ENCODE measurements around the gene KRTAP10-9.
"Not testable (repeated sequence)": the region's sequence is repeated elsewhere in the genome, so short reads cannot be mapped to it uniquely, and the experiment has no call there.

The KRTAP10-9 gene

DNA sequence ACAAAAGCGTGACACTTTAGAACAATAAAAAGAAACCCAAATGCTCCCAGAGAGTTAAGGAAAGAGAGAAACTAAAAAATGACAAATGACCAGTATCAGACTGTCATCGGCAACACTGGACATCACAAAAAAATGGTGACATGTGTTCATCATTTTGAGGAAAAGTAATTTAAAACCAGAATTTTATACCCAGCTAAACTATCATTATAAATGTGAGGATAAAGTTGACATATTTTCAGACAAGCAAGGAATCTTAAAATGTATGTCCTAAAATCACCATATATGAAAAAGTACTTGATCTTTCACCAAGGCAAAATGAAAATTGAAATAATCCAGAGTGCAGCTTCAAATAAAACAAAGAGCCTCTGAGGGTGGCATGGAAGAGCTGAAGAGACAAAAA is 18.0 kb downstream of the KRTAP10-9 start:
- DNase-seq: no peak

DNA sequence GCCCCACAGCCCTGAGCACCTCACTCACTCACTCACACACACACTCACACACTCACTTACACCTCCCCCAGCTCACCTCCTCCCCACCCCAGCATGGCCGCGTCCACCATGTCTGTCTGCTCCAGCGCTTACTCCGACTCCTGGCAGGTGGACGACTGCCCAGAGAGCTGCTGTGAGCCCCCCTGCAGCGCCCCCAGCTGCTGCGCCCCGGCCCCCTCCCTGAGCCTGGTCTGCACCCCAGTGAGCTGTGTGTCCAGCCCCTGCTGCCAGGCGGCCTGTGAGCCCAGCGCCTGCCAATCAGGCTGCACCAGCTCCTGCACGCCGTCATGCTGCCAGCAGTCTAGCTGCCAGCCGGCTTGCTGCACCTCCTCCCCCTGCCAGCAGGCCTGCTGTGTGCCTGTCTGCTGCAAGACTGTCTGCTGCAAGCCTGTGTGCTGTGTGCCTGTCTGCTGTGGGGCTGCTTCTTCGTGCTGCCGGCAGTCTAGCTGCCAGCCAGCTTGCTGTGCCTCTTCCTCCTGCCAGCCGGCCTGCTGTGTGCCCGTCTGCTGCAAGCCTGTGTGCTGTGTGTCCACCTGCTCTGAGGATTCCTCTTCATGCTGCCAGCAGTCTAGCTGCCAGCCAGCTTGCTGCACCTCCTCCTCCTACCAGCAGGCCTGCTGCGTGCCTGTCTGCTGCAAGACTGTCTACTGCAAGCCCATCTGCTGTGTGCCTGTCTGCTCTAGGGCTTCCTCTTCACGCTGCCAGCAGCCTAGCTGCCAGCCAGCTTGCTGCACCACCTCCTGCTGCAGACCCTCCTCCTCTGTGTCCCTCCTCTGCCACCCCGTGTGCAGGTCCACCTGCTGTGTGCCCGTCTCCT is 19.7 kb downstream of the KRTAP10-9 start, which contains the start of gene KRTAP10-11:
Gene KRTAP10-11 (plus strand): TSS at position 49 of the 856 bp plus-strand sequence. CDS start 45 bp downstream, at position 94.
- DNase-seq: not testable (repeated sequence)

DNA sequence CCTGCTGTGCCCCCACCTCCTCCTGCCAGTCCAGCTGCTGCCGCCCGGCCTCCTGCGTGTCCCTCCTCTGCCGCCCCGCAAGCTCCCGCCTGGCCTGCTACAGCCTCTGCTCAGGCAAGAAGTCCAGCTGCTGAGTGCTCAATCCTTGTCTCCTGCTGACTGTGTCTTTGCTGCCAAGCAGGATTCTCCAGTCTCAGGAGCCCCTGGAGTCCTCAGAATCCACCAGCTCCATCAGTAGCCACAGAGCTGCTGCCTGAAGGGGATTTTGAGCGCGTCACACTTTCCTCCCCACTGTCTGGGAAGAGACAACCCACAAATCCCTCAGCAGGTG is 20.3 kb downstream of the KRTAP10-9 start:
- no peak for DNase-seq

DNA sequence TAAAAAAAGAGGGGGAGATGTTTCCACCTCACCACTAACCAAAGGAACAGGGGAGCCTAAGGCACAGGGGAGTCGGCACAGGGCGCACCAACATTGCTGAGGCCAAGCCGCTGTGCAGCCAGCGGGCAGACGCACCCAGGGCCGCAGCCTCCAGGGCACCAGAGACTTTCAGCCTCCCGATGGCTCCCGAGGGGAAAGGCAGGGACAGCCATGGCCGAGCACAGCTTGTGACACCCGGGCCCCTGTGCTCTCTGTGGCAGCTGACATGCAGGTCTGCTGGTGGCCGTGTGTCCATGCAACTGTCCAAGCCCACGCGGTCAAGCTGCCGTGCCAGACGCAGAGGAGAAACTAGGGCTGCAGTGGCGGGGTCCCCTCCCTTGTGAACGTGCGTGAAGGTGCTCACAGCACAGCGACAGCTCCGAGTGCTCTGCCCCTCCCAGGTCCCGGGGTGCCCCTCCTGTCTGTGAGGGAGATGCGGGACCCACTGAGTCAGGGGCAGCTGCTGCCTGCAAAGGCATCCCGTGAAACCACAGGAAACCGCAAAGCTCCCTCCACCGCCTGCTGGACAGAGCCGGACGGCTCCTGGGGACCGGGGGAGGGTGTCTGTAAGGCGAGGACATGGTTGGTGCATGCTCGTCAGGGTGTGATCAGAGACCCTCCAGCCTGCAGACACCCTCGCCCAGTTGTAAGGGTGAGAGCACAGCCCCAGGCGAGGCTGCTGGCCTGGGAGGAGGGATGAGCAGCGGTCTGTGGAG is 21.8 kb downstream of the KRTAP10-9 start:
- no peak for DNase-seq

DNA sequence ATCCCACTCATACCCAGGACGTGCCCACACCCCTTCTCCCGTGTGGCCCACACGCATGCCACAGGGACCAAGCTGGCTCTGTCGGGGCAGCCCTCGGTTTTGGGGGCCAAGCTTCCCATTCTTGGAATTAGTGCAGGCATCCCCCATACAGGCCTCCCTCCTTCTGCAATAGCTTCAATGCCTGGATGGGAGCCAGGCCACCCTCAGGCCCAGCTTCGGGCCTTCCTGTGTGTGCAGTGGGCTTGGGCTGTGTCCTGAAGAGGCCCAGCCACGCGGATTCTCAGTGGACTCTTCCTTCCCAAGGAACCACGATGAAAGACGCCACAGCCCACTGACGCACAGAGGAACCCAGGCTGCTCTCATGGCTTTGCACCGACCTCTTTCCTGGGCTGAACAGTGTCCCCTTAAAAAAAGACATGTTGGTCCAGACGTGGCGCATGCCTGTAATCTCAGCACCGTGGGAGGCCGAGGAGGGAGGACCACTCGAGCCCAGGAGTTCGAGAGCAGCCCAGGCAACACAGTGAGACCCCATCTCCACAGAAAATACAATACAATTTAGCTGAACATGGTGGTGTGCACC is 22.7 kb downstream of the KRTAP10-9 start:
- no peak for DNase-seq

DNA sequence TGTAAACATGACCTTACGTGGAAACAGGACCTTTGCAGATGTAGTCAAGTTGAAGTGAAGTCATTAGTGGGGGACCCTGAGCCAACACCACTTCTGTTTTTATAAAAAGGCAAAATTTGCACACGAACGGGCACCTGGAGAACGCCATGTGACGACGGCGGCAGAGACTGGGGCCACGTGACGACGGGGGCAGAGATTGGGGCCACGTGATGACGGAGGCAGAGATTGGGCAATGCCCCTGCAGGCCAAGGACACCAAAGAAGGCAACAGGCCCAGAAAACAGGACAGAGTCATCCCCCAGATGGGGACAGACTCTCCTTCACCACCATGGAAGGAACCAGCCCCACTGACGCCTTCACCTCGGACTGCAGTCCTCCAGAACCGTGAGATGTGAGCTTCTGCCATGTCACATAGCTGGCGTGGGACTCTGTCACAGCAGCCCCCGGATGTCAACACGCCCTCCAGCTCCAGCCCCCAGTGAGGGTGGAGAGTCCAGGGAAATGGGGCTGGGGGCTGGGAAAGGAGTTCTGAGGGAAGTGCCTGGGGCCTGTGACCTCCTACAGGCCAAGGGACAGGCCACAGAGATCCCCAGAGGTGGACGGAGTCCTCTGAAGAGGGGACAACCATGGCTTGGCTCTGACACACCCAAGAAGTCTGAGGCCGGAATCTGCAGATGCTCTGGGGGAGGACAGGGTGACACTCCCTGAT is 23.5 kb downstream of the KRTAP10-9 start:
- DNase-seq: no peak

DNA sequence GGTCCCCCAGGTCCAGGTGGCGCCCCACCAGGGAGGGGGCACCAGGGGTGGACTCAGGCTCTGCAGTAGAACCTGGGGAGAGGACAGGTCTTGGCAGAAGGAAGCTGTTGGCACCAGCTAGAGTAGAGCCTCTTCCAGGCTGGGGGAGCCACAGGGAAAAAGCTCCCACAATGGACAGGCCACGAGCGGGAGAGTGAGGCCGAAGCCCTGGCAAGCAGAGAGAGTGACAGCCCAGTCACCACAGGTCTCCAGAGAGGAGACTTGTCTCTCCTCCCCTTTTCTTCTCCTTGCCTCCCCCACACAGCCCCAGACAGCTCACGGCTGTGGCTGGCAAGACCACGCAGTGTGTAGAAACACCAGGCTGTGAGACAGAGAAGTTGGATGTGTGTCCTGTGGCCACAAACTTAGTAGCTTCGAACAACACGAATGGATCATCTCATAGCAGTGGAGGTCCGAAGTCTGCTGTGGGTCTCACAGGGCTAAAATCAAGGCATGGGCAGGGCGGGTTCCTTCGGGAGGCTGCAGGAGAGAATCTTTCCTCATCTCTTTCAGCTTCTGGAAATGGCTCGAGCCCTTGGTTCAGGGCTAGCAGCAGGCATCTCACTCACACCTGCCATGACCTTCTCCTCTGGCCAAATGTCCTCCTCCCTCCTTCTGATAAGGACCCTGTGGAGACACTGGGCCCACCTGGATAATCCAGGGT is 24.2 kb downstream of the KRTAP10-9 start:
- no peak for DNase-seq

DNA sequence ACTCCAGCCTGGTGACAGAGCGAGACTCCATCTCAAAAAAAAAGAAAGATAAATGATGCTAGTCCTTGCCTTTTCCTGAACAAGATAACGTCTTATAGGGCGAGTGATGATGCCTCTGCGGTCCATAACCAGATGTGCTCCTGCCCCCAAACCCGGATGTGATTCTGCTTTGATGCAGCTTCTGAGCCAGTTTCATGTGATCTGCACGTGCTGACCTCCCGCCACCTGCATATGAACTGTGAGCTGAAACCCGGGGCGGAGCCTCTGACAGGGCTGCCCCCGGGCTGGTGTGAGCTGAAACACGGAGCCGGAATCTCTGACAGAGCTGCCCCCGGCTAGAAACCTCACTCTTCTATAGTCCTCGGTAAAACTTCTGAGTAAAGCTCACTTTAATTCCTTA is 26.2 kb downstream of the KRTAP10-9 start:
- no peak for DNase-seq

DNA sequence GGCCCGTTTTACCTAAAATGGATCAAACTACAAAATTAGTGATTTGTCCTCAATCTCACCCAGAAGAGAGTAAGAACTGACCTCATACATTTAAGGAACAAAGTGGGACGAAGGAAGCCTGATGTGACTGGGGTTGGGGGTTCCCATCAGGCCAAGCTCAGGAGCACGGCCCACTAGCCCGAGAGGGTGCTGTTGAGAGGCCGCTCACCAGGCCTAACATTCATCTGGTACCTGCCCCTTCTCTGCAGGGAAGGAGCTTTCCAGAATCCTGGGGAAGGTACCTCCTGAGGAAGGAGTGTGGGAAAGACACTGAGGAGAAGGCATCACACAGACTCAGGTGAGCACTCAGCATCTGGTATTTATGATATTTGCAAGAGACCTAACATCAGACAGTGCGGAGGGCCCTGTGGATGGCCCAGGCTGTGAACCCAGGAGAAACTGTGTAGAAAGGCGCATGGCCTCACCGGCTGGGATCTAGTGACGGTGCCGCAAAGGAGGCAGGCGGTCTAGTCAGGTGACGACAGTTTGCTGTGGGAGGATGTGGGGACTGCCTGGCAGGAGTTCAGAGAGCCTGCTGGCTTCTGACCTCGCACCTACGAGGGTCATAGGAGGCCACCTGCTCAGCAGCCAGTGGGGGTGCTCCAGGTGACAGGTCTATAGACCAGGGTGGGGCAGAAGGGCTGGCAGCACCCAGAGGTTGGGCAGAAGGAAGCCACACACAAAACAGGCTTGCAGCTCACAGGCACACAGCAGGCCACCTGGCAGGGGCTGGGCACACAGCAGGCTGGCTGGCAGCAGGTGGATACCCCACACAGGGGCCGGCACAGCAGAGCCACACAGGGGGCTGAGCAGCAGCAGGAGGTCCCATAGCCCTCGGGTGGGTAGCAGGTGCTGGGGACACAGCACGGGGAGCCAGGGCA is 27.0 kb downstream of the KRTAP10-9 start:
- DNase-seq: no peak

DNA sequence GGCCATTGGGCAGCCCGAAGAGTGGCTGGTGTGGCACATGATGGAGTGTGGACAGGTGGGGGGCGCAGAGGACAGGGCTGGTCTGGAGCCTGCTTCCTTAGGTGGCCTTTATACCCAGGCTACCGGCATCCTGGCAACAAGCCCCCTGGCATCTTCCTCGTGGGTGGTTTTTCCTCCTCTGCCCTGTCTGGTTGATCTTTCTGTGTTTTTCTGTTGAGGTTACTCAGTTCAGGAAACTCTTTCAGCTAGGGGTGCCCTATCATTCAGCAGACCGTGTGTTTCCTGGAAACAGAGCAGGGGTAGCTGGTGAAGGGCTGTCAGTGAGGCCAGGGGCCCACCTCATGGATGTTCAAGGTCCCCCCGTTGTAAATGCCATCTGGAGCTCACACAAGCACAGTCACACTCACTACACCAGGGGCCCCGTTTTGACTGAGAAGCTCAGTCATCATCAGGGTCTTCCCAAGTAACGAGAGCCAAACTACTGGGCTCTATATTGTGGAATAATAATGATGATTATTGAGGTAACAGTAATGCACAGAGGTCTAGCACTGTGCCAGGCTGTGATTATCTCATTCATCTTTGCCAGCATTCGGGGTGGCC is 27.8 kb downstream of the KRTAP10-9 start, which contains the start of gene KRTAP12-4:
Gene KRTAP12-4 (minus strand): TSS at position 84 of the 600 bp plus-strand sequence. CDS start 45 bp downstream, at position 39.
- DNase-seq: no peak

DNA sequence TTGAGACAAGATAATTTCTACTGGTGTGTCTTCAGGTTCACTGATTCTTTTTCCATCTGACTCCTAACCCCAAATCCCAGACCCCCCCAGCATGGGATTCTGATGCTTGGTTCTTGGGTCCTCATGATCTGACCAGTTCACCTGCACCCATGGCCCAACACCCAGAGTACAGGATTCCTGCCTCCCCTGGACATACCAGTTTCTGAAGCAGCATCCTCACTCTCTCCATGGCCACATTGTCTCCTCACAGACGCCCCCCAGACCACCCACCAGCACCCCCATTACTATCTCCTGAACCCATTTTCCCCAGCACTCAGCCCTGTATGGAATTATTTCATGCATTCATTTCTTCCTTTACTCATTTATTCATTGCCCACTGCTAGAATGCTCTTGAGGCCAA is 30.0 kb downstream of the KRTAP10-9 start:
- no peak for DNase-seq

DNA sequence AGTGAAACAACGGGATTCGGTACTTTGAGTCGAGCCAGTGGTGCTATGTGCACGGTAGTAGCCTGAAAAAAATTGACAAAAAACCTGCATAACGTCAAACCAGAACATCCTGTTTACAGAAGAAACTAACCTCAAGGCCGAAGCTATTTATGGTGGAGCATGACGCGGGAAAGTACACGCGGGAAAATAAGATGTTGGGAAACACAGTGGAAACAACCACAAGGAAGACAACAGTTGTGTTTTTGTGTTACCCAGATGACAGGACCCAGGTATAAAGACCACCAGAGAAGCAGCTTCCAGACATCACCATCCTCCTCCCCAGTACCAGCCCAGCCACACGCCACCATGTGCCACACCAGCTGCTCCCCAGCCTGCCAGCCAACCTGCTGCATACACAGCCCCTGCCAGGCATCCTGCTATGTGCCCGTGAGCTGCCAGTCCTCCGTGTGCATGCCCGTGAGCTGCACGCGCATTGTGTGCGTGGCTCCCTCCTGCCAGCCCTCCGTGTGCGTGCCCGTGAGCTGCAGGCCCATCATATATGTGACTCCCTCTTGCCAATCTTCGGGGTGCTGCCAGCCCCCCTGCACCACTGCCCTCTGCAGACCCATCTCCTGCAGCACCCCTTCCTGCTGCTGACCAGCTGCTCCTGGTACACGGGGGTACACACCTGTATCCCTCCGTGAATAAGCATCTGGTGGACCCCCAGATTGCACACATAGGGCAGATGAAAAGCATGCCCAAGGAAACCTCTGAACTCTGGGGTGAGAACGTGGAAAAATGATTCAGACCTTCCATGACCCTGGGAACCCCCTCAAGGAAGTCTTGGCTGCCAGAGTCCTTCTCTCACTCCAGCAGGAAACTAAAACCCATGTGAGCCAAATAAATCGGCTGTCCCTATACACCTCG is 31.0 kb downstream of the KRTAP10-9 start, which contains the start of gene KRTAP12-3:
Gene KRTAP12-3 (plus strand): TSS at position 298 of the 906 bp plus-strand sequence. CDS start 48 bp downstream, at position 346.
- DNase-seq: no peak

DNA sequence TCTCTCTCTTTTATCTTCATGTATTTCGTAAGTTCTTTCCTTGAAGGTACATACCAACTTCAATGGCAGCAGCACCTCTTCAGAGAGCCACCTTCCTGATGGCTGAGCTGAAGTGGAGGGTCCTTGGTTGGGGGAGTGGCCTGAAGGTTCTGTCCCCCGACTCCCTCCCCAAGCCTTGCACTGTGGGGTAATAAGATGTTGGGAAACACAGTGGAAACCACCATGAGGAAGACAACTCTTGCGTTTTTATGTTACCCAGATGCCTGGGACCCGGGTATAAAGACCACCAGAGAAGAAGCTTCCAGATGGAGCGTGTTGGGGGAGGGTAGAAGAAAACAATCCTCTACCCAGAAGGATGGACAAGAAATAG is 31.6 kb downstream of the KRTAP10-9 start:
- no peak for DNase-seq

DNA sequence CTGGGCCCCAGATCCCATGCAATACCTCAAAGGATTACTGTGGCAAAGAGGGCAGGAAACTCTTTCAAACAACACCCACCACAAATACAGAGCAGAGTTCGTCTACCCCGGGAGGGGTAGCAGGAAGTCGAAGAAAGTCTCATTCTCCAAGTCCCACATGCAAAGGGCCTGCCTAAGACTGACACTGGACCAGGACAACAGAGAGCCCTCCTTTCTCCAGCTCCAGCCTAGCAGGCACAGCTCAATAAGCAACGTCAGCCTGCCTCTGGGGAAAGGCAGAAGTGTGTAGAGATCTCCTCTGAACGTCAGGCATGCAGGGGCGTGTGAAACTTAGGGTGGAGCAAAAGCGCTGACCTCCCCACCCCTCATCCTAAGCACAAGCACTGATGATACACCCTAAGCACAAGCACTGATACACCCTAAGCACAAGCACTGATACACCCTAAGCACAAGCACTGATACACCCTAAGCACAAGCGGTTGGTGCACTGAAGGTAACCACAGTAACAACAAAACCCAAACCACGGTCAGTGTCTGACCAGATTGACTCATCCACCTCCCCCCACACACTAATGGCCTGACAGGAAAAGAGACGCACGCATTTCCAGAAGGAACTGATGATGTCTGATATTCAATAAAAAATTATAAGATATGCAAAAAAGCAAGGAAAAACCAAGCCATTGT is 32.2 kb downstream of the KRTAP10-9 start:
- DNase-seq: no peak

DNA sequence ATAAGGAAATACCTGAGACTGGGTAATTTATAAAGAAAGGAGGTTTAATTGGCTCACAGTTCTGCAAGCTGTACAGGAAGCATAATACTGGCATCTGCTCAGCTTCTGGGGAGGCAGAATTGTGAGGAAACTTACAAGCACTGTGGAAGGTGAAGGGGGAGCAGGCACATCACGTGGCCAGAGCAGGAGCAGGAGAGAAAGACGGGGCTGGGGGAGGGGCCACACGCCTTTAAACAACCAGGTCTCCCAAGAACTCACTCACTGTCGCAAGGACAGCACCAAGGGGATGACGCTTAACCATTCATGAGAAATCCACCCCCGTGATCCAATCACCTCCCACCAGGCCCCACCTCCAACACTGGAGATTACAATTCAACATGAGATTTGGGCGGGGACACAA is 34.7 kb downstream of the KRTAP10-9 start:
- not testable (repeated sequence) for DNase-seq

DNA sequence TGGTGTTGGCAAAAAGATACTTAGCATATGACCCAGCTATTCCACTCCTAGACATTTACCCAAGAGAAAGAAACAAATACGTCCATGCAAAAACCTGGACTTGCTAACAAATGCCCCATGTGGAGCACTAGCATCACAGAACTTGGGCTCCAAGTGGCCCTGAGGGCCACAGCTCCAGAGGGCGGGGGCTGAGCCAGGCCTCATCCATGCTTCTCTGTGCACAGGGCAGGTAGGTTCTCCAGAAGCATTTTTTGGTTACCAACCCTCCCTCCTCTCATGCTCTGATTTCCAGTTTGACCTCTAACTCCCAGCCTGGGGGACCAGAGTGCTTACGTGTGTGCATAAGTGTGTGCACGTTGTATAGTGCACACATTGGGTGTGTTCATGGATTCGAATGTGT is 37.8 kb downstream of the KRTAP10-9 start:
- no peak for DNase-seq

DNA sequence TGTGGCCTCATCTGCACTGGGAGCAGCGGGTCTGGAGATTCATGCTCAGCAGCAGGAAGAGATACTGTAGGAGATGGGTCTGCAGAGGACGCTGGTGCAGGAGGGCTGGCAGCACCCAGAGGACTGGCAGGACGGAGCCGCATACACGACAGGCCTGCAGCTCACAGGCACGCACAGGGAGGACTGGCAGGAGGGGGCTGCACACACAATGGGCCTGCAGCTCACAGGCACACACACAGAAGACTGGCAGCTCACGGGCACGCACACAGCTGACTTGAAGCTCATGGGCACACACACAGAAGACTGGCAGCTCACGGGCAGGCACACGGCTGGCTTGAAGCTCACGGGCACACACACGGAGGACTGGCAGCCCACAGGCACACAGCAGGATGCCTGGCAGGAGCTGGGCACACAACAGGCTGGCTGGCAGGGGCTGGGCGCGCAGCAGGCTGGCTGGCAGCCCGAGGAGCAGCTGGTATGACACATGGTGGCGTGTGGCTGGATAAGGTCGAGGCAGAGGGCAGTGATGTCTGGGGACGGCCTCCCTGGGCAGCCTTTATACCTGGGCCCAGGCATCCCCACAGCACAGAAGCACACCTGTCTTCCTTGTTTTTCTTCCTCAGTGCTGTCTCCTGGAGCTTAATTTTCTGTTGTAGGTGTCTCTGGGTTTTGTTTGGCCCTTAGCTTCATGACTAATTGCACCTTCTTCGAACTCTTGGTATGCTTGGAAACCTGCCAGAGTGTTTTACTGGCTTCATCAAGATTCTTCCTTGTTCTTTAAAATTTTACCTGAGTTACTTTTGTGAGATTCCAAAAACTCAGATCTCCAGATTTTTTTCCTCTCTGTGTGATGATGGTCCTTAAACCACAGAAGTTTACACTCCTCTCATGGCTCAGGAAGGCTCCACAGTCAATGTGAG is 39.8 kb downstream of the KRTAP10-9 start, which contains the start of gene KRTAP12-2:
Gene KRTAP12-2 (minus strand): TSS at position 527 of the 920 bp plus-strand sequence. CDS start 41 bp downstream, at position 486.
- DNase-seq: no peak

DNA sequence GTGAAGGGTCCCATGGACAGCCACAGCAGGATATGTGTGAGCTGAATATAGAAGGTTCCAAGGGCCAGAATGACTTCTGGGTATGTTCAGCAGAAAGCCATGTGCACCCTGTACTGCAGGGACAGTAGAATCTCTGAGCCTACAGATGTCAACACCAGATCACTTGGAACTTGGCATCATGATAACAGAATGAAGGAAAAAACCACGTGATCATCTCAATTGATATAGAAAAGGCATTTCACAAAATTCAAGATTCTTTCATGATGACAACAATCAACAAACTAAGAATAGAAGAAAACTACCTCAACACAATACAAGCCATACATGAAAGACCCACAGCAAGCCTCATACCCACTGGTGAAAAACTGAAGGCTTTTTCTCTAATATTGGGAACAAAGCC is 40.7 kb downstream of the KRTAP10-9 start:
- DNase-seq: no peak
